Colonic mucosa (tissue), 4 donors: ENCODE results near the gene ZNF500. TPM values are rescaled to one million over a fixed set of nuclear protein-coding genes. Genes with fewer than 3 reads are reported as not detected.

Experiments
- DNase-seq: peaks from one replicate; pipeline ENCODE4 v3.0.0-alpha.2; 2020
- H3K27ac ChIP-seq: fragments of 200-600 bp; one replicate; pipeline ENCODE4 v1.8.0; 2021
- H3K27me3 ChIP-seq: fragments of 200-600 bp; one replicate; pipeline ENCODE4 v1.8.0; 2021
- H3K36me3 ChIP-seq: fragments of 200-600 bp; one replicate; pipeline ENCODE4 v1.8.0; 2021
- H3K4me1 ChIP-seq: fragments of 200-600 bp; one replicate; pipeline ENCODE4 v1.8.0; 2021; ENCODE audit warnings: mild to moderate bottlenecking
- H3K4me3 ChIP-seq: fragments of 200-600 bp; one replicate; pipeline ENCODE4 v1.8.0; 2021
- H3K9ac ChIP-seq, 2 donors: one replicate each; pipeline ENCODE4 v1.7.0; 2013; ENCODE audit warnings: control low read depth in 2 of 2, low read depth in 2 of 2, low read length in 2 of 2
- H3K9me3 ChIP-seq: fragments of 200-600 bp; one replicate; pipeline ENCODE4 v1.8.0; 2021
- intact Hi-C: fragments of 100-400 bp; cut with DNase I; formaldehyde crosslinking; loops from one replicate; pipeline ENCODE4 v1.14.1; 2022
- total RNA-seq, 2 donors: library from RNA; stranded (reverse); fragmentation: NEBNext Ultra II Directional in 1 of 2; extraction: Animal tissue kit (Norgen Biotek cat#: 25700) in 1 of 2; gene quantifications; one replicate each; pipeline ENCODE4 v1.2.1, GENCODE V29; 2021
- TF ChIP-seq, protein P1 (sequence below): fragments of 200-600 bp; IDR thresholded peaks from one replicate; pipeline ENCODE4 v1.8.0; 2022; ENCODE audit warnings: antibody characterized with exemption, mild to moderate bottlenecking
- donor health status: healthy.
- donor health status: DM: no; HTN: no; CAD: no.
- donor health status: DM: no; HTN: no; CAD: no.

The ZNF500 gene
- total RNA-seq, 2 donors from 2014 or later = 12.3 to 16.1 TPM

DNA sequence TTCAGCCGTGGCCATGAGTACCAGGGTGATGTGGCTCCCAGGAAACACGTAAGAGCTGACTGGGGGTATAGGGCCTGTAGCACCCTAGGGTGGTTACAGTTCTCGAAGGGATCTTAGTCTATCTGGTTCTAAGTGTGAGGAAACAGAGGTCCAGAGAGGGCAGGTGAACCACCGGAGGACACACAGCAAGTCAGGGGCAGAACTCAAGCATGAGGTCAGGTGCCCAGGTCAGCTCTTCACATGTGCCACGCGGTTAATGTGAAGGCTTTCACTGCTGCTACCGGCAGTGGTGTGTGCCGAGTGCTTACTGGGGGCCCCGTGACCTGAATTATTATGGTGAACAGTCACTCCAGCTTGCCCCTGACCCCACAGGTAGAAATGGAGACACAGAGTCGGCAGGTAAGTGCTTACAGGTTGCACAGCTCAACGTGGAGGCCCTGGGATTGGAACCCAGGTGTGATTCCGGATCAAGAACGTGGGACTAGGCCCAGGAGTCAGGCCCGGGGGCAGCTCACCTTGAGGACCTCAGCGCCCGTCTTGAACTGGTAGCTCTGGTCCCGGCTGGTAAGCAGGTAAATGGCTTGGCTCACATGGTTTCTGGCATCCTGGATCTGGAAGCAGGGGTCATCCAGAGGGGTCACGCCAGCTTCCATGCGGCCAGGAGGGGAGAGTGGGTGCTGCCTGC lies 32.4 kb upstream of the ZNF500 start:
- no peak overlapping the region for H3K4me3 ChIP-seq
- TF ChIP-seq, protein P1, sequence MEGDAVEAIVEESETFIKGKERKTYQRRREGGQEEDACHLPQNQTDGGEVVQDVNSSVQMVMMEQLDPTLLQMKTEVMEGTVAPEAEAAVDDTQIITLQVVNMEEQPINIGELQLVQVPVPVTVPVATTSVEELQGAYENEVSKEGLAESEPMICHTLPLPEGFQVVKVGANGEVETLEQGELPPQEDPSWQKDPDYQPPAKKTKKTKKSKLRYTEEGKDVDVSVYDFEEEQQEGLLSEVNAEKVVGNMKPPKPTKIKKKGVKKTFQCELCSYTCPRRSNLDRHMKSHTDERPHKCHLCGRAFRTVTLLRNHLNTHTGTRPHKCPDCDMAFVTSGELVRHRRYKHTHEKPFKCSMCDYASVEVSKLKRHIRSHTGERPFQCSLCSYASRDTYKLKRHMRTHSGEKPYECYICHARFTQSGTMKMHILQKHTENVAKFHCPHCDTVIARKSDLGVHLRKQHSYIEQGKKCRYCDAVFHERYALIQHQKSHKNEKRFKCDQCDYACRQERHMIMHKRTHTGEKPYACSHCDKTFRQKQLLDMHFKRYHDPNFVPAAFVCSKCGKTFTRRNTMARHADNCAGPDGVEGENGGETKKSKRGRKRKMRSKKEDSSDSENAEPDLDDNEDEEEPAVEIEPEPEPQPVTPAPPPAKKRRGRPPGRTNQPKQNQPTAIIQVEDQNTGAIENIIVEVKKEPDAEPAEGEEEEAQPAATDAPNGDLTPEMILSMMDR = no peak
- H3K27ac ChIP-seq = no peak overlapping the region
- no peak overlapping the region for H3K9ac ChIP-seq
- peaks cover 15% of the 10 kb centered on the region for H3K4me1 ChIP-seq
- H3K27me3 ChIP-seq = no peaks in the 10 kb centered on the region
- intact Hi-C loops = no loop called here
- DNase-seq = no peak
- H3K36me3 ChIP-seq = no peaks in the 10 kb centered on the region
- H3K9me3 ChIP-seq = no peaks in the 10 kb centered on the region

DNA sequence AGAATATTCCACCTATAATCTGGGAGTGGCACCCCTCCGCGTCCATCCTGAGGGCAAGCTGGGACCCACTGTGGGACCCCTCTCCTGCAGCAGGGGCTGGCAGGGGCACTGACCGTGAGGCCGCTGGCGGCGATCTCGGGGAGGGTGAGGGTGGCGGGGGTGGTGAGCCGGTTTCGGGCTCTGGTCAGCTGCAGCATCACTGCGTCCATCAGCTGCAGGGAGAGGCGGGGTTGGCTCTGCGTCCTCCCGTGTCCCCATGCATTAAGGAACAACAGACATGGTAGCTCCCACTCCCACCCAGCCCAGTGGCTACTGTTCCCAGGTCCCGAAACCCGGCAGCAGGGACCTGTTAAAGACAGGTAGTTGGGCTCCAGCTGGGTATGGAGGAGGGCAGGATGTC lies 31.5 kb upstream of the ZNF500 start:
- H3K9ac ChIP-seq = no peak overlapping the region
- no peaks in the 10 kb centered on the region for H3K27me3 ChIP-seq
- no peaks in the 10 kb centered on the region for H3K9me3 ChIP-seq
- TF ChIP-seq, protein P1 = no peak
- H3K36me3 ChIP-seq = no peaks in the 10 kb centered on the region
- peaks cover 14% of the 10 kb centered on the region for H3K4me1 ChIP-seq
- H3K4me3 ChIP-seq = no peak overlapping the region
- intact Hi-C loops = no loop called here
- H3K27ac ChIP-seq = no peak overlapping the region
- DNase-seq = no peak

DNA sequence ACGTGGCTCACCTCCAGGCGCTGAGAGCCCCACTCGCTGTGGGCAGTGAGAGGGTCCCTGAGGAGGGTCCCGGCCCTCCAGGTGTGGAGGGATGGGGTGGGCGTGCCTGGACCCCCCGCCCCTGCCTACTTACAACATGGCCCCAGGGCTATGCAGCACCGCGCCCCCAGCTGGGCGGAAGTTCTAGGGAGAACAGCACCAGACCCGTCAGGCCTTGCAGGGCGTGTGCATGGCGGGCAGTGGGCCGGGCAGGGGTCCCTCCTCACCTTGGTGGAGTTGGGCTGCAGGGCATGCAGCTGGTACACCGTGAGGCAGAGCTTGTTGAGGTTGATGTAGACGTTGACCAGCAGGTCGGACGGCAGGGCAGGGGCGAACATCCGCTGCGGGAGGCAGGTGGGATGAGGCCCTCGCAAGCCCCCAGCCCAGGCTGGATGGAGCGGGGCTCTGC lies 30.9 kb upstream of the ZNF500 start:
- peaks cover 10% of the 10 kb centered on the region for H3K4me1 ChIP-seq
- no peak for DNase-seq
- H3K36me3 ChIP-seq = no peaks in the 10 kb centered on the region
- TF ChIP-seq, protein P1 = no peak
- peak overlapping the region in 1 of 2 donors; percentile 40 for H3K9ac ChIP-seq
- H3K27me3 ChIP-seq = no peaks in the 10 kb centered on the region
- H3K4me3 ChIP-seq = no peak overlapping the region
- no peak overlapping the region for H3K27ac ChIP-seq
- no peaks in the 10 kb centered on the region for H3K9me3 ChIP-seq
- intact Hi-C loops = no loop called here

DNA sequence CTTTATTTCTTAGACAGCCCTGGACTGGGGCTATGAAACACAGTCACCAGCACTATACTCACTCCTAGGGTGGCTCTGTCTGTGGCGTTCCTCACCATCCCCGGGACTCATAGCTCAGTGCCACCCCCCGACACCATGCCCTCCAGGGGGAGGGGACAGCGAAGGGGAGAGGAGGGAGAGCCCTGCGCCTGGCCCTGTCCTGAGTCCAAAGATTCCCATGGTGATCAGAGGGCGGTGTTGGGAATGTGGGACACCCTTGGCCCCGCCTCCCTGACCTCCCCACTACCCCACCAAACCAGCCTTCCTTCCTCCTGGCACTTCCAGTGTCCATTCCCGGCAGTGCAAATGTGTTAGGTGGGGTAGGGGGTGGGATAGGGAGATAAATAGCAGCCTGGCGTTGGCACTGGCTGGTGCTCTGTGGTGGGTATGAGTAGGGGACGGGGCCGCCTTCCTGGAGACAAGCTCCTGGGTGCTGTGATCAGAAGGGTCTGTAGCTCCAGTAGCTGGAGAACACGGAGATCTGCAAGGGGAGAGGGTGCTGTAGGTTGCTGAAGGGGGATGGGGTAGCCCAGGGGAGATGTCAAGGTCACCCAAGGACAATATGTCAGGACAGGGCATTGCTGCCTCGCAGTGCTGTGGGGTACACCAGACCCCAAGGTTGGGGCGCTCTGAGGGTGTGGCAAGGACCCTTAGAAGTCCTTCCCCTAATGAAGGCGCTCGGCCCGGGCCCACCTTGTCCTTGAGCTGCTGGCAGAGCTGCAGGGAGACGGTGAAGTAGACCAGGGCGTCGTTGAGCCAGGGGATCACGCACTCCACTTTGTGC lies 30.2 kb upstream of the ZNF500 start:
- no peaks in the 10 kb centered on the region for H3K9me3 ChIP-seq
- TF ChIP-seq, protein P1 = no peak
- H3K27ac ChIP-seq = no peak overlapping the region
- intact Hi-C loops = no loop called here
- no peaks in the 10 kb centered on the region for H3K36me3 ChIP-seq
- H3K9ac ChIP-seq = peak overlapping the region; percentile 24 to 40
- no peaks in the 10 kb centered on the region for H3K27me3 ChIP-seq
- peak overlapping the region; percentile 55 for H3K4me3 ChIP-seq
- peaks cover 10% of the 10 kb centered on the region for H3K4me1 ChIP-seq
- peak; percentile 31 for DNase-seq

DNA sequence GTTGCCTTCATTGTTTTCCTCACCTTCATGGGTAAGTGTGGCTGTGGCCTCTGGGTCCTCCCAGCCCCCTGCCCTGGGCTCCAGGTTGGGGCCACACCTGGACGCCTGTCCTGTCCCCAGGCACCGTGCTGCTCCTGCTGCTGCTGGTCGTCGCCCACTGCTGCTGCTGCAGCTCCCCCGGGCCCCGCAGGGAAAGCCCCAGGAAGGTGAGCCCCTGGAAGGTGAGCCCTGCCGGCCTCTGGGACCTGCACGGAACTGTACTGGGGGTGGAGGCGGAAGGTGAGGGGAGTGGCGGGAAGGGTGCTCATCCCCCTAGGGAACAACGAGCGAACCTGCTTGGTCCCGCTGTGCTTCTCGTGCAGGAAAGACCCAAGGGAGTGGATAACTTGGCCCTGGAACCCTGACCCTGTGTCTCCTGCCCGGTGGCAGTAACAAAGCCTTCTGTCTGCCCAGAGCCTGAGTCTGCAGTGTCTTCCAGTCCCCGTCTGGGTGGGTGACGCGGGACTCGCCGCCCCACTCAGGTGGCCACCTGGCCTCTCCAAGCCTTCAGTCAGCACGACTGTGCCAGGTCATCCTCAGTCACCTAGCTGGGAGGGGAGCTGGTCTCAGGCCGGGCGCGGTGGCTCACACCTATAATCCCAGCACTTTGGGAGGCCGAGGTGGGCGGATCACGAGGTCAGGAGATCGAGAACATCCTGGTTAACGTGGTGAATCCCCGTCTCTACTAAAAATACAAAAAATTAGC lies 29.0 kb upstream of the ZNF500 start:
- peak overlapping the region; percentile 55 for H3K4me3 ChIP-seq
- intact Hi-C loops = no loop called here
- peak overlapping the region; percentile 72 to 83 for H3K9ac ChIP-seq
- no peaks in the 10 kb centered on the region for H3K27me3 ChIP-seq
- H3K36me3 ChIP-seq = no peaks in the 10 kb centered on the region
- peak overlapping the region; percentile 63 for H3K27ac ChIP-seq
- peaks cover 3% of the 10 kb centered on the region for H3K4me1 ChIP-seq
- DNase-seq = peak; percentile 50
- TF ChIP-seq, protein P1 = no peak
- H3K9me3 ChIP-seq = no peaks in the 10 kb centered on the region
